Measurements from ENCODE around the gene ZNF436.

ZNF436 gene

DNA sequence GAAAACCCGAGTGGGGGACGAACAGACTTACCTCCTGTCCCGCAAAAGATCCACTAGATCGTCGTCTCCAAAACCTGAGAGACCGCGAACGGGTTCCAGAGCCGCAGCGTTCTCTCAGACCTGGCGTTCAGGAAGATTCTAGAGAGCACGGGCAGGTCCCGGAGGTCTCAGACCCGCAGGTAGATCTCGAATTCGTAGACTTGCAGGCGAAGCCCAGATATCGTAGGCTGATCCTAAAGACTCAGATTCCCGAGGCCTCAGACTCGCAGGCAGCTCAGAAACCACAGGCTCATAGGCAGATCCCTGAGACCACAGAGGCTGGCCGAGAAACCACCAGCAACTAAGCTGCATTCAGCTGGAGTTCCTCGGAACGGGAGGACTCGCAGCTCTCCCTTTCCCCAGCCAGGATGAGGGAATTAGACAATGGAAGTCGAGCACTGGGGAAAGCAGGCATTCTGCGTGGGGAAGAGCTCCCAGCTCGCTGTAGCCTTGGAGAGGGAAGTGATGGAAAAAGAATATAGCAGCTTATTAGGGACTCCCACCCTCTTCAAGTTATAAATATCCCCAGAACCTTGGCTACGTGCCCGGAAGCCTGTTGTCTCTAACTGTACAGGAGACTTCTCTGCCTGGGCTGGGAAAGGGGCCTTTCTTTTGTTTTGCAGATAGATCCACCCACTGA, at the start of gene ZNF436:
ZNF436 (minus strand) TSS at position 502 of the 679 bp plus-strand sequence. CDS start 1,831 bp downstream, outside the sequence.
- TF ChIP-seq TEAD4 (IDR thresholded peaks at IDR 0.05) (no peak), TAF1 (IDR thresholded peaks at IDR 0.05; ENCODE audit: low read depth) (no peak), CREB1 (IDR thresholded peaks at IDR 0.05; ENCODE audit: low read depth) (no peak), NFIC (IDR thresholded peaks at IDR 0.05) (peak; percentile 69), EP300 (IDR thresholded peaks at IDR 0.05; ENCODE audit: borderline replicate concordance) (no peak), YY1 (IDR thresholded peaks at IDR 0.05; ENCODE audit: low read depth) (no peak), REST (IDR thresholded peaks at IDR 0.05; ENCODE audit: low read depth) (0 out of 2 replicates have a peak, but pooled peaks have one; percentile 16)

DNA sequence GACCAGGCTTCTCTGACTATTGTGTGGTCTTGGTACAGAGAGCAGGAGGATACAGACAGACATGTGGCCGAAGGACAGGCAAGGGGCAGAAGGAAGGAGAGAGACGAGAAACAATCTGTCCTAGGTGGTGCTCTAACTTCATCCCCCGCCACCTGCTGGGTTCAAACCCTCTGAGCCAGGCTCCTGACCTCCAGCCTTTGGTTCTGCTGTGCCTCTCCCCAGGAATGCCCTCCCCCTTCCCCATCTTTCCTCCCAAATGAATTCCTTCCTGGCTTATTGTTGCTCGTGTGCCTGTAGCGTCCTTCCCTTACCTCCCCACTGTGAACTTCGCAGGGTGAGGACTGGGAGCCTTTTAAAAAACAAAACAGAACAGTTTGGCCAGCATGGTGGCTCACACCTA, 49.5 kb upstream of the ZNF436 start:
- TF ChIP-seq CREB1 (IDR thresholded peaks at IDR 0.05; ENCODE audit: low read depth) (no peak), TEAD4 (IDR thresholded peaks at IDR 0.05) (no peak), USF1 (IDR thresholded peaks at IDR 0.05) (no peak), ZBTB7A (IDR thresholded peaks at IDR 0.05; ENCODE audit: low read depth) (no peak), EP300 (IDR thresholded peaks at IDR 0.05; ENCODE audit: borderline replicate concordance) (no peak)
- TF ChIP-seq, protein P1, sequence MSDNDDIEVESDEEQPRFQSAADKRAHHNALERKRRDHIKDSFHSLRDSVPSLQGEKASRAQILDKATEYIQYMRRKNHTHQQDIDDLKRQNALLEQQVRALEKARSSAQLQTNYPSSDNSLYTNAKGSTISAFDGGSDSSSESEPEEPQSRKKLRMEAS (IDR thresholded peaks at IDR 0.05) = no peak

- no peak for TF ChIP-seq EP300 (IDR thresholded peaks at IDR 0.05; ENCODE audit: borderline replicate concordance)
- TF ChIP-seq FOXM1 (IDR thresholded peaks at IDR 0.05; ENCODE audit: borderline replicate concordance, low read depth) = no peak
- no peak for TF ChIP-seq USF1 (IDR thresholded peaks at IDR 0.05)
- no peak for TF ChIP-seq CEBPB (IDR thresholded peaks at IDR 0.05)
- TF ChIP-seq, protein P1 (IDR thresholded peaks at IDR 0.05) = no peak
- no peak for TF ChIP-seq NFIC (IDR thresholded peaks at IDR 0.05)
- TF ChIP-seq YY1 (IDR thresholded peaks at IDR 0.05; ENCODE audit: low read depth) = no peak
- no peak for TF ChIP-seq RAD21 (IDR thresholded peaks at IDR 0.05; ENCODE audit: low read depth)
- TF ChIP-seq EGR1 (IDR thresholded peaks at IDR 0.05) = no peak
- no peak for TF ChIP-seq TEAD4 (IDR thresholded peaks at IDR 0.05)
- no peak for TF ChIP-seq ZBTB7A (IDR thresholded peaks at IDR 0.05; ENCODE audit: low read depth)
- TF ChIP-seq TCF12 (IDR thresholded peaks at IDR 0.05; ENCODE audit: low read depth) = no peak
- TF ChIP-seq CREB1 (IDR thresholded peaks at IDR 0.05; ENCODE audit: low read depth) = no peak
- no peak for TF ChIP-seq REST (IDR thresholded peaks at IDR 0.05; ENCODE audit: low read depth)
- no peak for TF ChIP-seq TAF1 (IDR thresholded peaks at IDR 0.05; ENCODE audit: low read depth)
Observed at GRCh38 chr1:23417570-23417969, 47.9 kb upstream of the ZNF436 start.

DNA sequence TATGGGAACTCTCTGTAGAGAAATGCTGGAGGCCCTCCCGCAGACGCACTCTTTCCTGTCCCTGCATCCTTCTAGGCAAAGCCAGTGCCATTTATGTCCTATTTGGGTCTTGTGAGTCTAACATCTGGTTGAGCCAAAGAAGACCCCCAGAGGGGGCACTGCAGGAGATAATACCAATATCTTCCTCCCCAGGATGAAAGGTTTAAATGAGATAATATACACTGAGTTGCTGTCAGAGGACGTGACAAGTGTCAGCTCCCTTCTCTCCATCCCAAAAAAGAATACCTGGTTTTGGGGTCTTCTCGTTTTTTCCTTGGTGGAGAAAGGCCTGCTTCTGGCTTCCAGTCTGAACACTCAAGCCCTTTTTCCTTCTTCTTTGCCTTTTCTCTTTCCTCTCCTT, 47.3 kb upstream of the ZNF436 start:
- TF ChIP-seq YY1 (IDR thresholded peaks at IDR 0.05; ENCODE audit: low read depth) (no peak), FOXM1 (IDR thresholded peaks at IDR 0.05; ENCODE audit: borderline replicate concordance, low read depth) (no peak), TCF12 (IDR thresholded peaks at IDR 0.05; ENCODE audit: low read depth) (no peak), NFIC (IDR thresholded peaks at IDR 0.05) (no peak), REST (IDR thresholded peaks at IDR 0.05; ENCODE audit: low read depth) (no peak), TEAD4 (IDR thresholded peaks at IDR 0.05) (no peak), USF1 (IDR thresholded peaks at IDR 0.05) (no peak), RAD21 (IDR thresholded peaks at IDR 0.05; ENCODE audit: low read depth) (no peak), ZBTB7A (IDR thresholded peaks at IDR 0.05; ENCODE audit: low read depth) (no peak), CEBPB (IDR thresholded peaks at IDR 0.05) (no peak), TAF1 (IDR thresholded peaks at IDR 0.05; ENCODE audit: low read depth) (no peak), EP300 (IDR thresholded peaks at IDR 0.05; ENCODE audit: borderline replicate concordance) (no peak), EGR1 (IDR thresholded peaks at IDR 0.05) (no peak), CREB1 (IDR thresholded peaks at IDR 0.05; ENCODE audit: low read depth) (no peak)
- TF ChIP-seq, protein P1 (IDR thresholded peaks at IDR 0.05) = no peak

All from Ishikawa (cell line).